ENCODE results near the gene CLDN14.

GRCh38 chr21:36524477-36524876, 44.6 kb upstream of the CLDN14 start:
- TF ChIP-seq CTCF (conservative IDR thresholded peaks at IDR 0.05; ENCODE audit: low read depth, low read length) = no peak
- no peak for TF ChIP-seq EZH2 (IDR thresholded peaks at IDR 0.05; ENCODE audit: low read length, unreplicated experiment)
